NCI-H1092 treated with DMSO at 0.1 percent for 48 hours (cell line): ENCODE data around the gene C2orf92.

ENCODE experiments used
- DNase-seq: peaks from one replicate; lab custom pipeline; 2025; lab: John Stamatoyannopoulos, UW

The C2orf92 gene

DNA sequence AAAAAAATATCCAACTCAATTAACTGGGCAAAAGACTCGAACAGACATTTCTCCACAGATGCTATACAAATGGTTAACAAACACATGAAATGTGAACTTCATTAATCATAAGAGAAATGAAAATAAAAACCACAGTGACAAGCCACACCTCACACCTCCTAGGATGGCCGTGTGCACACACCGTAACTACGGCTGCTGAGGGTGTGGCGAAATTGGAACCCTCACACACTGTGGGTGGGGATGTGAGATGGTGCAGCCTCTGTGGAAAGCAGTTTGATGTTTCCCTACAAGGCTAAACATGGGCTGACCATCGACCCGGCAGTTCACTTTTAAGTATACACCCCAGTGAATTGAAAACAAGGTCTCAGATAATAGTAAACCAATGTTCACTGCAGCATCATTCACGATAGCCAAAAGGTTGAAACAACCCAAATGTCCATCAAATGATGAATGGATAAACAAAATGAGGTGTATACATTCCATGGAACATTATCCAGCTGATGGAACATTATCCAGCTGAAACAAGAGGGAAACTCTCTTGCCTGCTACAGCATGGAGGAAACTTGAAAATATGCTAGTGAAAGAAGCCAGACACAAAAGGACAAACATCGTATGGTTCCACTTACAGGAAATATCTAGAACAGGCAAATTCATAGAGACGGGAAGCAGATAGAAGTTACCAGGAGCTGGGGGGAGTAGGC, 76.1 kb downstream of the C2orf92 start:
- no peak for DNase-seq

DNA sequence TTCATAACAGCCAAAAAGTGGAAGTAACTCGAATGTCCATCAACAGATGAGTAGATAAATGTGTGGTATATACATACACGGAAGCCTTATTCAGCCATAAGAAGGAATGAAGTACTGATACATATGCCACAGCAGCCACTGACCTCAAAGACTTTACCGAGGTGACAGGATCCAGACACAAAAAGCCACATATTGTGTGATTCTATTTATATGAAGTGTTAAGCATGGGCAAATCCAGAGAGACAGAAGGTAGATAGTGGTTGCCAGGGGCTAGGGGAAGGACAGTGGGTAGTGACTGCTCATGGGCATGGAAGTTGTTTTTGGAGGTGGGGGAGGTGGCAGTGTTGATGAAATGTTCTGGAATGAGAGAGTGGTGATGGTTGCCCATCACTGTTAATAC, 77.8 kb downstream of the C2orf92 start:
- DNase-seq: no peak

DNA sequence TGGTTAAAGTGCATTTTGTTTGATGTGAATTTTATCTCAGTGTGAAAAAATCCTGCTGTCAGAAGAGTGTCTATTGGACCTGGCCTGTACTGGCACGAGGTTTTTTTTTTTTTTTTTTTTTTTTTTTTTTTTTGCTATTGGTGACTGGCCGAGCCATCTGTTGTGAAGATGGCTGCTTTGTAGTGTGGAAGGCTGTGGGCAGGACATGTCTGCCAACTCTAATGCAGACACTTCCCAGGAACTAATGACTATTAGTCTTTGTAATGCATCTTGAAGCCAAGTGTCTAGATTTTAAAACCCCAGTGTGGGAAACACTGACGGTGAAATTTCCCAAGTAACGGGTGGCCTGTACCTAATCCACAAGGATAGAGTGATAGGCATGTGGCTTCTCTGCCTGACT, 78.2 kb downstream of the C2orf92 start:
- DNase-seq: no peak

- no peak for DNase-seq
These were observed 80.1 kb downstream of the C2orf92 start for GRCh38 chr2:97749581-97749980.

- no peak for DNase-seq
These were observed 80.5 kb downstream of the C2orf92 start for GRCh38 chr2:97750017-97750416.

GRCh38 chr2:97751752-97752151, 82.2 kb downstream of the C2orf92 start:
- DNase-seq: peak; percentile 34
